Transverse colon (tissue), 4 donors: ENCODE measurements around the gene UROC1. TPM values are rescaled to one million over a fixed set of nuclear protein-coding genes. Genes with fewer than 3 reads are reported as not detected.
A peak's percentile ranks its signal among the peaks of the same experiment; 100 is the strongest.

Experiments used
- DNase-seq: peaks from one replicate; pipeline ENCODE4 v3.0.0-alpha.2; 2019
- H3K27ac ChIP-seq, 4 donors: fragments of 200-600 bp; sonication (generic); 2 replicates each; pipeline ENCODE4 v1.5.1; 2016 to 2018; ENCODE audit warnings: inconsistent platforms in 4 of 4
- H3K27me3 ChIP-seq: fragments of 200-600 bp; sonication (generic); 2 replicates; pipeline ENCODE4 v1.5.1; 2017; ENCODE audit warnings: inconsistent platforms
- H3K36me3 ChIP-seq, 4 donors: fragments of 200-600 bp; sonication (generic); 2 replicates each; pipeline ENCODE4 v1.5.1; 2017 to 2019; ENCODE audit warnings: inconsistent platforms in 4 of 4
- H3K4me1 ChIP-seq, 4 donors: fragments of 200-600 bp; sonication (generic); 2 replicates each; pipeline ENCODE4 v1.5.1; 2017 to 2020; ENCODE audit warnings: inconsistent platforms in 4 of 4
- H3K4me3 ChIP-seq, 4 donors: fragments of 200-600 bp; sonication (generic); 1 replicate in 1 of 4; 2 replicates in 3 of 4; pipeline versions ENCODE4 v1.5.1 to v1.6.1; 2017 to 2019; ENCODE audit warnings: inconsistent platforms in 4 of 4
- H3K9me3 ChIP-seq, 2 donors: fragments of 200-600 bp; sonication (generic); 2 replicates each; pipeline ENCODE4 v1.5.1; 2017 to 2019; ENCODE audit warnings: inconsistent platforms in 2 of 2
- EP300 ChIP-seq: sonication (generic); formaldehyde crosslinking; IDR thresholded peaks from one replicate; pipeline ENCODE4 v1.6.1; 2017; ENCODE audit warnings: antibody characterized with exemption, low read depth
- POLR2A ChIP-seq: fragments of 450-650 bp; IDR thresholded peaks from one replicate; pipeline ENCODE4 v1.6.1; 2016; ENCODE audit warnings: antibody characterized with exemption, mild to moderate bottlenecking, moderate library complexity
- POLR2AphosphoS5 ChIP-seq, 3 donors: sonication (generic); formaldehyde crosslinking; IDR thresholded peaks; one replicate each; pipeline ENCODE4 v1.6.1; 2016; ENCODE audit warnings: antibody characterized with exemption in 3 of 3
- WGBS, 2 donors: methylation state at CpG; one replicate each; pipeline ENCODE4 v1.1.5; 2018; ENCODE audit warnings: low coverage in 1 of 2; 5-methylcytosine and 5-hydroxymethylcytosine counted together
- in situ Hi-C, 4 donors: fragments of 200-750 bp; cut with MboI; loops; one replicate each; pipeline versions ENCODE4 v1.15.0 to v1.15.1; 2017; ENCODE audit warnings: low sequenced_read_pairs in 3 of 4, low pct_ligation_motif_present in 1 of 4, low pct_unique_long_range_greater_than_20kb in 1 of 4
- intact Hi-C: fragments of 100-400 bp; cut with DNase I; formaldehyde crosslinking; loops from one replicate; pipeline ENCODE4 v1.15.1; 2023; ENCODE audit warnings: low total_unique reads
- total RNA-seq, 4 donors: library from RNA; depleted of rRNA; stranded (reverse); fragments of >200 nt; gene quantifications; one replicate each; pipeline ENCODE4 v1.1.0, GENCODE V29; 2016
- TF ChIP-seq, protein P1 (sequence below), 5 experiments: fragments of 200-600 bp in 3 of 5; fragments of 450-650 bp in 2 of 5; sonication (generic) in 3 of 5; IDR thresholded peaks; 1 replicate in 2 of 5; 2 replicates in 3 of 5; pipeline ENCODE4 v1.5.1; 2016 to 2017; ENCODE audit warnings: antibody characterized with exemption in 5 of 5, inconsistent platforms in 3 of 5, mild to moderate bottlenecking in 2 of 5, moderate library complexity in 1 of 5

UROC1 gene
- total RNA-seq, 4 donors from 2014 or later: not detected

GRCh38 chr3:126523745-126524428, 6.3 kb upstream of the UROC1 start, which contains the start of gene CHST13:
Gene CHST13, plus strand, starts transcription at chr3:126524155. Its CDS starts 178 bp downstream, at chr3:126524333.
- peak within 1 kb of the TSS; percentile 18 to 57 (median 44) for H3K27ac ChIP-seq
- TF ChIP-seq POLR2AphosphoS5 (IDR thresholded peaks at IDR 0.05) (peak in 1 of 3 donors; percentile 38), EP300 (no peak), POLR2A (peak; percentile 35)
- TF ChIP-seq, protein P1, sequence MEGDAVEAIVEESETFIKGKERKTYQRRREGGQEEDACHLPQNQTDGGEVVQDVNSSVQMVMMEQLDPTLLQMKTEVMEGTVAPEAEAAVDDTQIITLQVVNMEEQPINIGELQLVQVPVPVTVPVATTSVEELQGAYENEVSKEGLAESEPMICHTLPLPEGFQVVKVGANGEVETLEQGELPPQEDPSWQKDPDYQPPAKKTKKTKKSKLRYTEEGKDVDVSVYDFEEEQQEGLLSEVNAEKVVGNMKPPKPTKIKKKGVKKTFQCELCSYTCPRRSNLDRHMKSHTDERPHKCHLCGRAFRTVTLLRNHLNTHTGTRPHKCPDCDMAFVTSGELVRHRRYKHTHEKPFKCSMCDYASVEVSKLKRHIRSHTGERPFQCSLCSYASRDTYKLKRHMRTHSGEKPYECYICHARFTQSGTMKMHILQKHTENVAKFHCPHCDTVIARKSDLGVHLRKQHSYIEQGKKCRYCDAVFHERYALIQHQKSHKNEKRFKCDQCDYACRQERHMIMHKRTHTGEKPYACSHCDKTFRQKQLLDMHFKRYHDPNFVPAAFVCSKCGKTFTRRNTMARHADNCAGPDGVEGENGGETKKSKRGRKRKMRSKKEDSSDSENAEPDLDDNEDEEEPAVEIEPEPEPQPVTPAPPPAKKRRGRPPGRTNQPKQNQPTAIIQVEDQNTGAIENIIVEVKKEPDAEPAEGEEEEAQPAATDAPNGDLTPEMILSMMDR (IDR thresholded peaks at IDR 0.05): no peak
- H3K27me3 ChIP-seq: peaks cover 19% of the 10 kb centered on the region
- peaks cover 4 to 18% (median 13%) of the 10 kb centered on the region in 4 donors for H3K4me1 ChIP-seq
- no peaks in the 10 kb centered on the region for H3K9me3 ChIP-seq
- DNase-seq: peak; percentile 86
- in situ Hi-C loops (no loop called here), intact Hi-C loops (no loop called here)
- H3K36me3 ChIP-seq: no peaks in the 10 kb centered on the region
- WGBS, 2 donors: 6 to 14% methylated on average over 7 to 55 of the region's 56 CpGs
- H3K4me3 ChIP-seq: peak within 1 kb of the TSS; percentile 26 to 56 (median 42)

GRCh38 chr3:126522363-126522788, 4.8 kb upstream of the UROC1 start:
- no peaks in the 10 kb centered on the region for H3K9me3 ChIP-seq
- peaks cover 19% of the 10 kb centered on the region for H3K27me3 ChIP-seq
- H3K4me3 ChIP-seq: no peak overlapping the region
- in situ Hi-C loops: no loop called here
- 0% methylated on average over 2 to 6 of the region's 6 CpGs for WGBS, 2 donors
- no peak overlapping the region for H3K27ac ChIP-seq
- intact Hi-C loops: no loop called here
- peaks cover 4 to 18% (median 13%) of the 10 kb centered on the region in 4 donors for H3K4me1 ChIP-seq
- TF ChIP-seq POLR2A: no peak
- TF ChIP-seq EP300: no peak
- no peak for TF ChIP-seq POLR2AphosphoS5 (IDR thresholded peaks at IDR 0.05)
- TF ChIP-seq, protein P1 (IDR thresholded peaks at IDR 0.05): peak; percentile 81 to 95 (median 94)
- DNase-seq: peak; percentile 54
- H3K36me3 ChIP-seq: no peaks in the 10 kb centered on the region

DNA sequence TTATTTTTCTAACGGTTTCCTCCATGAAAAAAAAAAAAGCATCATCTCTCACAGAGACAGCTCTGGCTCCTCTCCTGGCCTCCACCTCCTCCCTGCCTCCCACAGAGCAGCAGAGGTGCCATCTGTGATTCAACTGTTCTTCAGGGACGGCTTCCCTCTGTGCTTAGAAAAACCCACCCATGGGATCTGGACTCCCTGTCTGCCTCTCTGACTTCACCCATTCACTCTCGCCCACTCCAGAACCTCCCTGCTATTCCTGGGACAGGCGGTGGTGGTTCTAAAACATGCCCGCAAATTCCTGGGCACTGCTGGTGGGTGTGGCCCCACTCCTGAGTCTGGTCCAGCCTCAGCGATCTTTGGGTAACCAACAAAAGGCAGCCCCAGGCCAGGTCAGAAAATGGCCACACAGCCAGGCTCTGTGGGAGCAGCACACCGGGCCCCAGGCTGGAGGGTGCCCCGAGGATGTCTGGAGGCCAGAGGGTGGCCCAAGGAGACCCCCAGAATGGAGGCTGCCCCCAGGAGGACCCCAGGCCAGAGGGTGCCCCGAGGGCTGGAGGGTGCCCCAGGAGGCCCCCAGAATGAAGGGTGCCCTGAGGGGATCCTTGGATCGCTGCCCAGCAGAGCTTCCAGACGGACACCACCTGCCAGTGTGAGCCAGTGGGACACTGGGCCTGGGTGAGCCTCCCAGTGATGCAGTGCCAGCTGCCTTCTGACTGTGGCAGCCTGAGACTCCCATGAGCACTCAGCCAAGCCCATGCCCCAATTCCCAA, 3.7 kb upstream of the UROC1 start:
- peaks cover 4 to 18% (median 13%) of the 10 kb centered on the region in 4 donors for H3K4me1 ChIP-seq
- in situ Hi-C loops: no loop called here
- intact Hi-C loops: no loop called here
- H3K36me3 ChIP-seq: no peaks in the 10 kb centered on the region
- peaks cover 19% of the 10 kb centered on the region for H3K27me3 ChIP-seq
- H3K4me3 ChIP-seq: no peak overlapping the region
- no peak overlapping the region for H3K27ac ChIP-seq
- H3K9me3 ChIP-seq: no peaks in the 10 kb centered on the region
- WGBS, 2 donors: 17 to 79% methylated on average over 1 to 11 of the region's 11 CpGs
- no peak for DNase-seq
- TF ChIP-seq POLR2A (no peak), POLR2AphosphoS5 (IDR thresholded peaks at IDR 0.05) (no peak), EP300 (no peak)
- TF ChIP-seq, protein P1 (IDR thresholded peaks at IDR 0.05): no peak
